HG03521 (cell line): Measurements from ENCODE around the gene SETBP1.

ENCODE experiments used
- ATAC-seq: cut with Tn5 transposase; IDR thresholded peaks from one replicate; pipeline ENCODE4 v1.9.1; 2021; ENCODE audit warnings: mild to moderate bottlenecking, moderate library complexity; ENCODE audit not compliant: unreplicated experiment

SETBP1 gene

GRCh38 chr18:44679056-44679913 lies 1.4 kb upstream of the SETBP1 start:
- ATAC-seq: peak; percentile 87

GRCh38 chr18:44679914-44680272 lies 795 bp upstream of the SETBP1 start:
- no peak for ATAC-seq

- ATAC-seq: no peak
Observed at GRCh38 chr18:44681076-44681970, 635 bp downstream of the SETBP1 start.

- no peak for ATAC-seq
Observed at GRCh38 chr18:44682201-44682870, 1.6 kb downstream of the SETBP1 start.

GRCh38 chr18:44682871-44683221 lies 2.2 kb downstream of the SETBP1 start:
- no peak for ATAC-seq

- no peak for ATAC-seq
Observed at GRCh38 chr18:44683556-44683955, 2.9 kb downstream of the SETBP1 start.

- ATAC-seq: no peak
Observed at GRCh38 chr18:44685296-44685695, 4.6 kb downstream of the SETBP1 start.

GRCh38 chr18:44686156-44686555 lies 5.5 kb downstream of the SETBP1 start:
- no peak for ATAC-seq

- ATAC-seq: no peak
Observed at GRCh38 chr18:44687421-44687820, 6.7 kb downstream of the SETBP1 start.

GRCh38 chr18:44689736-44690135 lies 9.0 kb downstream of the SETBP1 start:
- ATAC-seq: no peak

- ATAC-seq: no peak
Observed at GRCh38 chr18:44691148-44691925, 10.6 kb downstream of the SETBP1 start.

GRCh38 chr18:44693030-44693784 lies 12.5 kb downstream of the SETBP1 start:
- ATAC-seq: no peak

GRCh38 chr18:44695503-44695902 lies 14.8 kb downstream of the SETBP1 start:
- ATAC-seq: no peak

GRCh38 chr18:44696892-44697291 lies 16.2 kb downstream of the SETBP1 start:
- ATAC-seq: no peak

GRCh38 chr18:44697315-44697714 lies 16.6 kb downstream of the SETBP1 start:
- ATAC-seq: no peak

- ATAC-seq: no peak
Observed at GRCh38 chr18:44698518-44698917, 17.8 kb downstream of the SETBP1 start.

- no peak for ATAC-seq
Observed at GRCh38 chr18:44699572-44700261, 19.0 kb downstream of the SETBP1 start.

- ATAC-seq: no peak
Observed at GRCh38 chr18:44700652-44701051, 20.0 kb downstream of the SETBP1 start.

- ATAC-seq: no peak
Observed at GRCh38 chr18:44701227-44701626, 20.5 kb downstream of the SETBP1 start.
